ENCODE results near the gene PBXIP1.

The PBXIP1 gene

DNA sequence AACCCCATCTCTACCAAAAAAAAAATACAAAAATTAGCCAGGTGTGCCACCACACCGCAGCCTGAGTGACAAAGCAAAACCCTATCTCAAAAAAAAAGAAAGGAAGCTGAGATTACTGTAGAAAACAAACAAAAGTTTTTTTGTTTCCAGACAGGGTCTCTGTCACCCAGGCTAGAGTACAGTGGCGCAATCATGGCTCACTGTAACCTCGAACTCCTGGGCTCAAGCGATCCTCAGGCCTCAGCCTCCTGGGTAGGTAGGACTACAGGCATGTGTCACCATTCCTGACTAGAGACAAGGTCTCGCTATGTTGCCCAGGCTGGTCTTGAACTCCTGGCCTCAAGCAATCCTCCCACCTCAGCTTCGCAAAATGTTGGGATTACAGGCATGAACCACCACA is 8.5 kb upstream of the PBXIP1 start:
- Histone ChIP-seq H3K9ac (ENCODE audit: insufficient read length) (no peak overlapping the region), H3K27ac (0 out of 2 replicates have a peak overlapping the region, but pooled peaks have one; percentile 19), H3K4me3 (no peak overlapping the region), H3K36me3 (ENCODE audit: insufficient read depth, low read length) (peaks cover 57% of the 10 kb centered on the region), H3K9me3 (ENCODE audit: low read depth, low read length) (no peaks in the 10 kb centered on the region)
- no peak for DNase-seq (ENCODE audit: low read depth, low spot score)
- TF ChIP-seq FOXP2 (optimal IDR thresholded peaks at IDR 0.05; ENCODE audit: control extremely low read depth, extremely low read length, insufficient read depth) (no peak), POLR2AphosphoS5 (IDR thresholded peaks at IDR 0.05; ENCODE audit: borderline replicate concordance, low read depth, low read length) (no peak), EZH2 (IDR thresholded peaks at IDR 0.05) (no peak)

DNA sequence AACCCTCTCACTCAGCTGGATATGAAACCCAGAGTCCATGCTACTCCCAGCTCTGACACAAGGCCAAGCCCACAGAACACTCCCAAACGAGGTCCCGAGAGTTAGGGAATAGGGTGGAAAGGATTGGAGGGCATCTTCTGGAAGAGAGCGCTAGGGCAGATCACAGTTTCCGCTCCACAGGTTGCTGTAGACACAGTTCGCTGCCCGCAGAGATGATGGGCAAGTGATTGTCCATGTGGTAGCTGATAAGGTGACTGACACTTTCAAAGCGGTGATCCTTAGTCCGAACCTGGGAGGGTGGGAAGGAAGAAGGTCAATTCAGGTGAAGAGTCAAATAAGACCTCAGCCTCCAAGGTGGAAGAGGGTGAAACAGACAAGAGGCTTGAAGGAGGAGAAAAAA is 7.7 kb upstream of the PBXIP1 start:
- DNase-seq (ENCODE audit: low read depth, low spot score): no peak
- Histone ChIP-seq H3K9ac (ENCODE audit: insufficient read length) (no peak overlapping the region), H3K36me3 (ENCODE audit: insufficient read depth, low read length) (peaks cover 64% of the 10 kb centered on the region), H3K4me3 (no peak overlapping the region), H3K9me3 (ENCODE audit: low read depth, low read length) (no peaks in the 10 kb centered on the region), H3K27ac (0 out of 2 replicates have a peak overlapping the region, but pooled peaks have one; percentile 19)
- TF ChIP-seq EZH2 (IDR thresholded peaks at IDR 0.05): no peak
- TF ChIP-seq POLR2AphosphoS5 (IDR thresholded peaks at IDR 0.05; ENCODE audit: borderline replicate concordance, low read depth, low read length): peak; percentile 5; the same call in 1 of the 2 replicates

DNA sequence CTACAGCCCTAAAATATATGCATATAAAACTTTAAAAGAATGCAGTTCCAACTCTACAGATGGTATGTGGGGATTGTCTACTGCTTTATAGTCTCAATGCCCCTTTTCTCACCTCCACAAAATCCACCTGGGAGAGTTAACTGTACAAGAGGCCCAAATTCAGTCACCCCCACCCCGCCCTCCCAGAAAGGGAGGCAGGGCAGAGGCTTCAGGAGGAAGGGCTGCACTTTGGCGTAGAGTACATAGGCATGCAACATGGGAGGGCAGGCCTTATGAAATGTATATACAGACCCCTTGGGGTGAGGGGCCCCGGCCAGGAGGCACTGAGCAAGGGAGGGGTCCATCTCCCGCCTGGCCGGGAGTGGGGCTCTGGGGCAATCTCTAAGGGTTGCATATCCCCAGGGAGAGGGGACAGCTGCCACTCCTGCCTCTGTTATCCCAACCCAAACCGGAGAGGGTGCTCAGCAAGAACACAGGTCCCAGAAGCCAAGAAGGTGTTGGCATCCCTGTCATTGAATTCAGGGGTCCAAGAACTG is 7.0 kb upstream of the PBXIP1 start:
- Histone ChIP-seq H3K36me3 (ENCODE audit: insufficient read depth, low read length) (peaks cover 62% of the 10 kb centered on the region), H3K9me3 (ENCODE audit: low read depth, low read length) (no peaks in the 10 kb centered on the region), H3K9ac (ENCODE audit: insufficient read length) (peak overlapping the region; percentile 97), H3K4me3 (peak overlapping the region; percentile 93), H3K27ac (peak overlapping the region; percentile 95)
- DNase-seq (ENCODE audit: low read depth, low spot score): no peak
- TF ChIP-seq FOXP2 (optimal IDR thresholded peaks at IDR 0.05; ENCODE audit: control extremely low read depth, extremely low read length, insufficient read depth) (no peak), POLR2AphosphoS5 (IDR thresholded peaks at IDR 0.05; ENCODE audit: borderline replicate concordance, low read depth, low read length) (no peak), EZH2 (IDR thresholded peaks at IDR 0.05) (no peak)

DNA sequence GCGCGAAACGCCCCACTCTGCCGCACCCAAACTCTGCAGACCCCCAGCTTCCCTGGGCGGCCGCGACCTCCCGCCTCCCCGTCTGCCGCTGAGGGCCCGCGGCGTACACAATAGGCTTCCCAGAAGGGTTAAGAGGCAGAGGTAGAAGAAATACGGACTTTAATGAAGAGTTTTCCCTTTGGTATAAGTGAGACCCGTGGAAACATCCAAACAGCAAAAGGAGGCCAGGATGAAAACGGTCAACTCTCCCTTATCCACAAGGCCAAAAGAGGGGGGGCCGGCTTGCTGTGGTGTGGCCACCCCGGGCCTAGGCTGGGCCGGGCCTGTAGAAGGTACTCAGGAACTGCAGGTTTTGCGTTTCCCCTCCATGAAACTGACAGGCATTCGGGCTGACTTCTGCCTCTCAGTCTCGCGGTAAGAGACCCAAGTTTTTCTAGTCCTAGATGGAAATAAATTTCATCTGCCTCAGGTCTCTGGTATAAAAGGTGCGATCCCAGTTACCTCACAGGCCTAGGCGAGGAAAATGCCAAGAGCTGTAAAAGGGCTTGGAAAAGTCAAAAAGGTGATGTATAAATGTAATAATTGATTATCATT is 6.4 kb upstream of the PBXIP1 start:
- no peak for DNase-seq (ENCODE audit: low read depth, low spot score)
- peak overlapping the region; percentile 93 for H3K4me3 ChIP-seq
- no peaks in the 10 kb centered on the region for H3K9me3 ChIP-seq (ENCODE audit: low read depth, low read length)
- peak overlapping the region; percentile 97 for H3K9ac ChIP-seq (ENCODE audit: insufficient read length)
- peak overlapping the region; percentile 95 for H3K27ac ChIP-seq
- H3K36me3 ChIP-seq (ENCODE audit: insufficient read depth, low read length): peaks cover 56% of the 10 kb centered on the region
- TF ChIP-seq FOXP2 (optimal IDR thresholded peaks at IDR 0.05; ENCODE audit: control extremely low read depth, extremely low read length, insufficient read depth): no peak
- TF ChIP-seq POLR2AphosphoS5 (IDR thresholded peaks at IDR 0.05; ENCODE audit: borderline replicate concordance, low read depth, low read length): no peak; the same call in 1 of the 2 replicates
- no peak for TF ChIP-seq EZH2 (IDR thresholded peaks at IDR 0.05)

DNA sequence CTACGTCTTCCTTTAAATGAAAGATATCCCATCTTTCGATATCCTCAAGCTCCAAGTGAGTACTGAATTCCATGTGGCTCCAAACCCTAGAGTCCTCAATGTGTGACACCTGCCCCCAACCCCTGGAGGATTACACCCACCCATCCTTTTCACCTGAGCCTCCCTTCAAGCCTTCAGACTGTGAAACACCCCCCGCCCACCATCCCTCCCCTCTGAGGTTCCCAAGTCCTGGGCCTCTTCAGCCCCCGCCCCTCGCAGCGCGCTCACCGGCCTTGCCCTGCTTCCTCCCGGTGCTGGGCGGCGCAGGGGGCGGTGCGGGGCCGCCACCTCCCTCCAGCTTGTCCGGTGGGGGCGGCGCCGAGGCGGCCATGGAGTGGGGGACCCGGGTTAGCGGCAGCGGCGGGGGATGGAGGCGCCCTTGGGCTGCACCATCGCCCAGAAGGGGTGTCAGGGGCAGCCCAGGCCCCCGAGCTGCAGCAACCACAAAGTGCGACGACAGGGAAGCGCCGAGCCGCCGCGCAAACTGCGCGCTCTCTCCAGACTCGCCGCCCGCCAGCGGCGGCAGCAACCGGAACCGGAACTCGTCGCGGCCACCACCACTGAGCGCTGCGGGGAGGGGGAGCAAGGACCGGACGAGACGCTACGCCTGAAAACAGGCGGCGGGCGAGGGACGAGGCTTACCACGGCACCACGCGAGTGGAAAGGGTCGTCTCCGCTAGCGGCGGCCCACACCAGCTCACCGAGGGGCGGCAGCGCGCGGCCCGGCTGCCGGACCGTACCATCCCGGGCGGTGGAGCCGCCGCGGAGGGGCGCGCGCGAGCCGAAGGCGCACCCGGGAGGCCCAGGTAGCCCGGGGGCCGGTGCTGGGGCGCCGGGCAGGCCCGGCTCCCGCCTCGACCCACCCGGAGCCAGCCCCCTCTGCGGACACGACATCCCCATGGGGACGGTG is 5.6 kb upstream of the PBXIP1 start, which contains the start of gene PYGO2:
Gene PYGO2, minus strand, starts transcription at position 576 of the 949 bp plus-strand sequence. Its CDS starts 206 bp downstream, at position 370.
- no peaks in the 10 kb centered on the region for H3K9me3 ChIP-seq (ENCODE audit: low read depth, low read length)
- H3K27ac ChIP-seq: peak within 1 kb of the TSS; percentile 95
- TF ChIP-seq POLR2AphosphoS5 (IDR thresholded peaks at IDR 0.05; ENCODE audit: borderline replicate concordance, low read depth, low read length): peak; percentile 92
- no peak for TF ChIP-seq EZH2 (IDR thresholded peaks at IDR 0.05)
- no peak for TF ChIP-seq FOXP2 (optimal IDR thresholded peaks at IDR 0.05; ENCODE audit: control extremely low read depth, extremely low read length, insufficient read depth)
- H3K4me3 ChIP-seq: peak within 1 kb of the TSS; percentile 93
- peak within 1 kb of the TSS; percentile 97 for H3K9ac ChIP-seq (ENCODE audit: insufficient read length)
- no peak for DNase-seq (ENCODE audit: low read depth, low spot score)
- peaks cover 48% of the 10 kb centered on the region for H3K36me3 ChIP-seq (ENCODE audit: insufficient read depth, low read length)

DNA sequence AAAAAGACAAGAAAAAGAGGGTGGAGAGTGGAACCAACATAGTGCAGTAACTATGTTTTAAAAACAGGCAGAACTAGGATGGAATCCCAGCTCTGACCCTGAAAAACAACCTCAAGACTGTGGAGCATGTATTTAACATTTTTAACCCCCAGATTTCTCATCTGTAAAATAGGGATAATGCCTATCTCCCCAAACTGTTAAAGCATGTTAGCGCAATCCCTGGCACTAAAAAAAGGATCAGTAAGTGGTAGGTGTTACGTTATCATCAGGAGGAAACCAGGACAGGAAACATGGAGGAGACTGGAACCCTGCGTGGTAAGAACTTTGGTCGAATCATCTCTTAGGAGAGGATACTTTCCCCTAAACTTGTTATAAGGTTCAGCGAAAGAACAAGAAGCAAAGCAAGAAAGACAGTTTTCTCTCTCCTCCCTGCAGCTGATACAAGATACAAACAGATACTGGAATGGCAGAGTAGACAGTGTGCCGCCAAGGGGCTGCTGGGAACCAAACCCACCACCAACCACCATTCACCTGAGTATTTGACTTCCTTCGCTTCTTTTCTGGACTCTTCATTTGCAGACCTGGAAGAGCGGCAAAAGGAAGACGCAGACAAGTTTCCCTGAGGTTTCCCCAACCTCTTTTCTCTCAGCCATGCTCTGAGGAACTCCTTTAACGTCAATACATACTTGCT is 4.7 kb upstream of the PBXIP1 start:
- Histone ChIP-seq H3K27ac (peak overlapping the region; percentile 42; the same call in 1 of the 2 replicates), H3K4me3 (peak overlapping the region; percentile 93), H3K9ac (ENCODE audit: insufficient read length) (peak overlapping the region; percentile 97), H3K36me3 (ENCODE audit: insufficient read depth, low read length) (peaks cover 39% of the 10 kb centered on the region), H3K9me3 (ENCODE audit: low read depth, low read length) (no peaks in the 10 kb centered on the region)
- DNase-seq (ENCODE audit: low read depth, low spot score): no peak
- TF ChIP-seq POLR2AphosphoS5 (IDR thresholded peaks at IDR 0.05; ENCODE audit: borderline replicate concordance, low read depth, low read length) (no peak), EZH2 (IDR thresholded peaks at IDR 0.05) (no peak), FOXP2 (optimal IDR thresholded peaks at IDR 0.05; ENCODE audit: control extremely low read depth, extremely low read length, insufficient read depth) (no peak)

DNA sequence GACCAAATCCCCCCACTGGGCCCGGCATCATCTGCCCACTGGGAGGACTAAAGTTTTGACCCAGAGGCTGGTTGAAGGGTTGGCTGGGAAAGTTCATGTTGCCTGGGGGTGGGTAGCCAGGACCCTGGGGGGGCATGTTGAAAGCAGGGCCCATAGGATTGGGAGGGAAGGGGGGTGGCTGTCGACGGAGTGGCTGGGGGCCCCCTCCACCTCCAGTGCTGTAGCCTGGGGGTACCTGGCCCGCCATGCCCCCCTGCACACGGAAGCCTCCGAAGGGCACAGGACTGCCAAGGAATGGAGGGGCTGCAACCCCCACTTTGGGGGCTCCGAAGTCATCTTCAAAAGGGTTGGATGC is 3.5 kb upstream of the PBXIP1 start:
- TF ChIP-seq POLR2AphosphoS5 (IDR thresholded peaks at IDR 0.05; ENCODE audit: borderline replicate concordance, low read depth, low read length) (no peak), EZH2 (IDR thresholded peaks at IDR 0.05) (no peak), FOXP2 (optimal IDR thresholded peaks at IDR 0.05; ENCODE audit: control extremely low read depth, extremely low read length, insufficient read depth) (no peak)
- Histone ChIP-seq H3K27ac (no peak overlapping the region), H3K9me3 (ENCODE audit: low read depth, low read length) (no peaks in the 10 kb centered on the region), H3K9ac (ENCODE audit: insufficient read length) (no peak overlapping the region), H3K4me3 (no peak overlapping the region), H3K36me3 (ENCODE audit: insufficient read depth, low read length) (peaks cover 30% of the 10 kb centered on the region)
- DNase-seq (ENCODE audit: low read depth, low spot score): no peak
